SK-N-SH (cell line): ENCODE results near the gene SCGB3A1.

Experiments
- EP300 ChIP-seq, 2 experiments: IDR thresholded peaks; 2 replicates each; pipeline versions ENCODE4 v1.4.0 to v1.6.1; 2012; ENCODE audit warnings: borderline replicate concordance in 1 of 2, low read depth in 1 of 2, low read length in 1 of 2
- FOXM1 ChIP-seq: IDR thresholded peaks from 2 replicates; pipeline ENCODE4 v1.4.0; 2012; ENCODE audit warnings: low read depth, mild to moderate bottlenecking
- GATA2 ChIP-seq: sonication (generic); formaldehyde crosslinking; IDR thresholded peaks from 2 replicates; pipeline ENCODE4 v1.5.0; 2020; ENCODE audit warnings: mild to moderate bottlenecking, missing genetic modification reagents
- JUND ChIP-seq: IDR thresholded peaks from 2 replicates; pipeline ENCODE4 v1.4.0; 2012
- MXI1 ChIP-seq: IDR thresholded peaks from 2 replicates; pipeline ENCODE4 v1.6.1; 2012; ENCODE audit warnings: mild to moderate bottlenecking, low read depth, low read length, improper control_type of control experiment
- NFIC ChIP-seq: IDR thresholded peaks from 2 replicates; pipeline ENCODE4 v1.4.0; 2012; ENCODE audit warnings: borderline replicate concordance
- POLR2AphosphoS5 ChIP-seq: IDR thresholded peaks from 2 replicates; pipeline ENCODE4 v1.6.1; 2012; ENCODE audit warnings: low read depth, low read length
- RFX5 ChIP-seq: IDR thresholded peaks from 2 replicates; pipeline ENCODE4 v1.6.1; 2012; ENCODE audit warnings: mild to moderate bottlenecking, improper control_type of control experiment, low read length
- TF ChIP-seq, protein P1 (sequence below): IDR thresholded peaks from 2 replicates; pipeline ENCODE4 v1.6.1; 2012; ENCODE audit warnings: mild to moderate bottlenecking, low read depth, low read length, moderate library complexity
- TF ChIP-seq, protein P2 (sequence below): fragments of 200-600 bp; sonication (generic); IDR thresholded peaks from 2 replicates; pipeline ENCODE4 v1.6.1; 2017; ENCODE audit warnings: antibody characterized with exemption, mild to moderate bottlenecking, moderate library complexity
- TF ChIP-seq, protein P3 (sequence below): IDR thresholded peaks from 2 replicates; pipeline ENCODE4 v1.4.0; 2012; ENCODE audit warnings: low read depth
- TF ChIP-seq, protein P4 (sequence below): fragments of 150-350 bp; IDR thresholded peaks from 2 replicates; pipeline ENCODE4 v1.6.1; 2017; ENCODE audit warnings: antibody characterized with exemption, low read length, low read depth, borderline replicate concordance

DNA sequence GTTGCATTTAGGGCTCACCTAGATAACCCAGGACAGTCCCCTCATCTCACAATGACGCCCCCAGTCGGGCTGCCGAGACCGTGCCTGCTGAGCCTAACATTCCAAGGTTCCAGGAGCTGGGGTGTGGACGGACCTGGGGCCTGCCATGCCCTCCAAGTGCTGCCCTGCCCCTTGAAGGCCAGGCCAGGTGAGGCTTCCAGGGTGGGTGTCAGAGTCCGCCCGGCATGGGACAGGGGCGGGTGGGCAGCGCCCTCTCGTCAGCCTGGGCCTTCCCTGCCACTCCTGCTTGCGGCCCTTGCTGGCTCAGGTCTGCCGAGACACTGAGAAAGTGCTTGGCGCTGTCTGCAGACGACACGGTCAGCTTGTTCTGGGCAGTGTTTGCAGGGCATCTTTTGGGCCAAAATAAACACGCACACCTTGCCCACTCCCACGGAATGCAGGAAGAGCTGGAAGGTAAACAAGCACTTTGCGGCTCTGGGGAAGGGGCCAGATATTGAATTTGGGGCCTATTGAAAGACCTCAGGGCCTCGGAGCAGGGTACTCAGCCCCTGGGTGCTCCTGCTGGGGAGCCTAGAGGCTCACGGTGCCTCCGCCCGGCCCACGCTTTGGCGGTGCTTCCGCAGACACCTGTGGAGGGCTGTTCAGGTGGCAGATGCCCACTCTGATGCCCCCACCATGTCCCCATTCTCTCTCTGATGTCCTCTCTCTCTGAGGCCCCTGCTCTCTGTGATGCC lies 4.2 kb upstream of the SCGB3A1 start:
- TF ChIP-seq, protein P1, sequence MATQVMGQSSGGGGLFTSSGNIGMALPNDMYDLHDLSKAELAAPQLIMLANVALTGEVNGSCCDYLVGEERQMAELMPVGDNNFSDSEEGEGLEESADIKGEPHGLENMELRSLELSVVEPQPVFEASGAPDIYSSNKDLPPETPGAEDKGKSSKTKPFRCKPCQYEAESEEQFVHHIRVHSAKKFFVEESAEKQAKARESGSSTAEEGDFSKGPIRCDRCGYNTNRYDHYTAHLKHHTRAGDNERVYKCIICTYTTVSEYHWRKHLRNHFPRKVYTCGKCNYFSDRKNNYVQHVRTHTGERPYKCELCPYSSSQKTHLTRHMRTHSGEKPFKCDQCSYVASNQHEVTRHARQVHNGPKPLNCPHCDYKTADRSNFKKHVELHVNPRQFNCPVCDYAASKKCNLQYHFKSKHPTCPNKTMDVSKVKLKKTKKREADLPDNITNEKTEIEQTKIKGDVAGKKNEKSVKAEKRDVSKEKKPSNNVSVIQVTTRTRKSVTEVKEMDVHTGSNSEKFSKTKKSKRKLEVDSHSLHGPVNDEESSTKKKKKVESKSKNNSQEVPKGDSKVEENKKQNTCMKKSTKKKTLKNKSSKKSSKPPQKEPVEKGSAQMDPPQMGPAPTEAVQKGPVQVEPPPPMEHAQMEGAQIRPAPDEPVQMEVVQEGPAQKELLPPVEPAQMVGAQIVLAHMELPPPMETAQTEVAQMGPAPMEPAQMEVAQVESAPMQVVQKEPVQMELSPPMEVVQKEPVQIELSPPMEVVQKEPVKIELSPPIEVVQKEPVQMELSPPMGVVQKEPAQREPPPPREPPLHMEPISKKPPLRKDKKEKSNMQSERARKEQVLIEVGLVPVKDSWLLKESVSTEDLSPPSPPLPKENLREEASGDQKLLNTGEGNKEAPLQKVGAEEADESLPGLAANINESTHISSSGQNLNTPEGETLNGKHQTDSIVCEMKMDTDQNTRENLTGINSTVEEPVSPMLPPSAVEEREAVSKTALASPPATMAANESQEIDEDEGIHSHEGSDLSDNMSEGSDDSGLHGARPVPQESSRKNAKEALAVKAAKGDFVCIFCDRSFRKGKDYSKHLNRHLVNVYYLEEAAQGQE, result no peak
- TF ChIP-seq POLR2AphosphoS5, result no peak
- no peak for TF ChIP-seq JUND
- TF ChIP-seq GATA2 (CRISPR knock-in tag), result no peak
- TF ChIP-seq, protein P2, sequence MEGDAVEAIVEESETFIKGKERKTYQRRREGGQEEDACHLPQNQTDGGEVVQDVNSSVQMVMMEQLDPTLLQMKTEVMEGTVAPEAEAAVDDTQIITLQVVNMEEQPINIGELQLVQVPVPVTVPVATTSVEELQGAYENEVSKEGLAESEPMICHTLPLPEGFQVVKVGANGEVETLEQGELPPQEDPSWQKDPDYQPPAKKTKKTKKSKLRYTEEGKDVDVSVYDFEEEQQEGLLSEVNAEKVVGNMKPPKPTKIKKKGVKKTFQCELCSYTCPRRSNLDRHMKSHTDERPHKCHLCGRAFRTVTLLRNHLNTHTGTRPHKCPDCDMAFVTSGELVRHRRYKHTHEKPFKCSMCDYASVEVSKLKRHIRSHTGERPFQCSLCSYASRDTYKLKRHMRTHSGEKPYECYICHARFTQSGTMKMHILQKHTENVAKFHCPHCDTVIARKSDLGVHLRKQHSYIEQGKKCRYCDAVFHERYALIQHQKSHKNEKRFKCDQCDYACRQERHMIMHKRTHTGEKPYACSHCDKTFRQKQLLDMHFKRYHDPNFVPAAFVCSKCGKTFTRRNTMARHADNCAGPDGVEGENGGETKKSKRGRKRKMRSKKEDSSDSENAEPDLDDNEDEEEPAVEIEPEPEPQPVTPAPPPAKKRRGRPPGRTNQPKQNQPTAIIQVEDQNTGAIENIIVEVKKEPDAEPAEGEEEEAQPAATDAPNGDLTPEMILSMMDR, result no peak
- TF ChIP-seq, protein P3, sequence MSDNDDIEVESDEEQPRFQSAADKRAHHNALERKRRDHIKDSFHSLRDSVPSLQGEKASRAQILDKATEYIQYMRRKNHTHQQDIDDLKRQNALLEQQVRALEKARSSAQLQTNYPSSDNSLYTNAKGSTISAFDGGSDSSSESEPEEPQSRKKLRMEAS, result no peak
- TF ChIP-seq RFX5, result no peak
- TF ChIP-seq MXI1, result no peak
- no peak for TF ChIP-seq NFIC
- no peak for TF ChIP-seq FOXM1
- no peak for TF ChIP-seq EP300 (IDR thresholded peaks at IDR 0.05; ENCODE audit: borderline replicate concordance in 1 of 2, low read depth in 1 of 2, low read length in 1 of 2)
- TF ChIP-seq, protein P4, sequence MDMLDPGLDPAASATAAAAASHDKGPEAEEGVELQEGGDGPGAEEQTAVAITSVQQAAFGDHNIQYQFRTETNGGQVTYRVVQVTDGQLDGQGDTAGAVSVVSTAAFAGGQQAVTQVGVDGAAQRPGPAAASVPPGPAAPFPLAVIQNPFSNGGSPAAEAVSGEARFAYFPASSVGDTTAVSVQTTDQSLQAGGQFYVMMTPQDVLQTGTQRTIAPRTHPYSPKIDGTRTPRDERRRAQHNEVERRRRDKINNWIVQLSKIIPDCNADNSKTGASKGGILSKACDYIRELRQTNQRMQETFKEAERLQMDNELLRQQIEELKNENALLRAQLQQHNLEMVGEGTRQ, result no peak
